ENCODE measurements around the gene CLSTN2.

- TF ChIP-seq CTCF (IDR thresholded peaks at IDR 0.05; ENCODE audit: insufficient read depth, low read depth, low read length) = no peak
- TF ChIP-seq EZH2 (IDR thresholded peaks at IDR 0.05; ENCODE audit: insufficient read depth, low read length) = no peak
Measured at GRCh38 chr3:140187656-140188221, 252.8 kb downstream of the CLSTN2 start.
